Transverse colon (tissue), 4 donors: ENCODE data around the gene ASB5.

ENCODE experiments used
- EP300 ChIP-seq: sonication (generic); formaldehyde crosslinking; IDR thresholded peaks from one replicate; pipeline ENCODE4 v1.6.1; 2017; ENCODE audit warnings: antibody characterized with exemption, low read depth
- POLR2A ChIP-seq: fragments of 450-650 bp; IDR thresholded peaks from one replicate; pipeline ENCODE4 v1.6.1; 2016; ENCODE audit warnings: antibody characterized with exemption, mild to moderate bottlenecking, moderate library complexity
- POLR2AphosphoS5 ChIP-seq, 3 donors: sonication (generic); formaldehyde crosslinking; IDR thresholded peaks; one replicate each; pipeline ENCODE4 v1.6.1; 2016; ENCODE audit warnings: antibody characterized with exemption in 3 of 3
- TF ChIP-seq, protein P1 (sequence below), 5 experiments: fragments of 200-600 bp in 3 of 5; fragments of 450-650 bp in 2 of 5; sonication (generic) in 3 of 5; IDR thresholded peaks; 1 replicate in 2 of 5; 2 replicates in 3 of 5; pipeline ENCODE4 v1.5.1; 2016 to 2017; ENCODE audit warnings: antibody characterized with exemption in 5 of 5, inconsistent platforms in 3 of 5, mild to moderate bottlenecking in 2 of 5, moderate library complexity in 1 of 5

- TF ChIP-seq EP300 (no peak), POLR2AphosphoS5 (IDR thresholded peaks at IDR 0.05) (no peak), POLR2A (no peak)
- TF ChIP-seq, protein P1, sequence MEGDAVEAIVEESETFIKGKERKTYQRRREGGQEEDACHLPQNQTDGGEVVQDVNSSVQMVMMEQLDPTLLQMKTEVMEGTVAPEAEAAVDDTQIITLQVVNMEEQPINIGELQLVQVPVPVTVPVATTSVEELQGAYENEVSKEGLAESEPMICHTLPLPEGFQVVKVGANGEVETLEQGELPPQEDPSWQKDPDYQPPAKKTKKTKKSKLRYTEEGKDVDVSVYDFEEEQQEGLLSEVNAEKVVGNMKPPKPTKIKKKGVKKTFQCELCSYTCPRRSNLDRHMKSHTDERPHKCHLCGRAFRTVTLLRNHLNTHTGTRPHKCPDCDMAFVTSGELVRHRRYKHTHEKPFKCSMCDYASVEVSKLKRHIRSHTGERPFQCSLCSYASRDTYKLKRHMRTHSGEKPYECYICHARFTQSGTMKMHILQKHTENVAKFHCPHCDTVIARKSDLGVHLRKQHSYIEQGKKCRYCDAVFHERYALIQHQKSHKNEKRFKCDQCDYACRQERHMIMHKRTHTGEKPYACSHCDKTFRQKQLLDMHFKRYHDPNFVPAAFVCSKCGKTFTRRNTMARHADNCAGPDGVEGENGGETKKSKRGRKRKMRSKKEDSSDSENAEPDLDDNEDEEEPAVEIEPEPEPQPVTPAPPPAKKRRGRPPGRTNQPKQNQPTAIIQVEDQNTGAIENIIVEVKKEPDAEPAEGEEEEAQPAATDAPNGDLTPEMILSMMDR (IDR thresholded peaks at IDR 0.05): no peak
Measured at GRCh38 chr4:176259330-176260090, 9.5 kb downstream of the ASB5 start.
